ENCODE results near the gene FRMPD3. TPM values are rescaled to one million over a fixed set of nuclear protein-coding genes. Genes with fewer than 3 reads are reported as not detected.

The FRMPD3 gene
- total RNA-seq, 1 donor from 2014 or later, result 0.74 TPM

DNA sequence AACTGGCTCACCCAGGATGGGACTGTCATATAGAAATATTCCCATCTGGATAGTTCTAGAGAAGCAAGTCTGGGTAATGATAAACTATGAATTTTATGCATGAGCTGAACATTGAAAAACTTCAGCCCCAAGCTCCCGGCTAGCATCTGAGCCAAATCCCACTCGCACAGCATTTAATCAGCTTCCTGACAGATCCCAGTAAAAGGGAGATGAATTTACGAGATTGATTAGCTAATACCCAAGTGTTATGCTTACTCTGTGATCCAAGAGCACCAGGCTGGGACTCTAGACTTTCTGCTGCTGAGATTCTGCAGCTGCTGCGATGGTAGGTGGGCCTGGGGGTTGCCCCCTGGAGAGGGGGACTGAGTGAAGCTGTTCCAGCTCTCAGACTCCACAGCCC, 28.0 kb downstream of the FRMPD3 start:
- TF ChIP-seq, protein P1, sequence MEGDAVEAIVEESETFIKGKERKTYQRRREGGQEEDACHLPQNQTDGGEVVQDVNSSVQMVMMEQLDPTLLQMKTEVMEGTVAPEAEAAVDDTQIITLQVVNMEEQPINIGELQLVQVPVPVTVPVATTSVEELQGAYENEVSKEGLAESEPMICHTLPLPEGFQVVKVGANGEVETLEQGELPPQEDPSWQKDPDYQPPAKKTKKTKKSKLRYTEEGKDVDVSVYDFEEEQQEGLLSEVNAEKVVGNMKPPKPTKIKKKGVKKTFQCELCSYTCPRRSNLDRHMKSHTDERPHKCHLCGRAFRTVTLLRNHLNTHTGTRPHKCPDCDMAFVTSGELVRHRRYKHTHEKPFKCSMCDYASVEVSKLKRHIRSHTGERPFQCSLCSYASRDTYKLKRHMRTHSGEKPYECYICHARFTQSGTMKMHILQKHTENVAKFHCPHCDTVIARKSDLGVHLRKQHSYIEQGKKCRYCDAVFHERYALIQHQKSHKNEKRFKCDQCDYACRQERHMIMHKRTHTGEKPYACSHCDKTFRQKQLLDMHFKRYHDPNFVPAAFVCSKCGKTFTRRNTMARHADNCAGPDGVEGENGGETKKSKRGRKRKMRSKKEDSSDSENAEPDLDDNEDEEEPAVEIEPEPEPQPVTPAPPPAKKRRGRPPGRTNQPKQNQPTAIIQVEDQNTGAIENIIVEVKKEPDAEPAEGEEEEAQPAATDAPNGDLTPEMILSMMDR (IDR thresholded peaks at IDR 0.05; ENCODE audit: unreplicated experiment), result no peak
- no peak overlapping the region for H3K27ac Mint-ChIP-seq
- H3K4me3 Mint-ChIP-seq (ENCODE audit: low read depth), result no peak overlapping the region
- no peaks in the 10 kb centered on the region for H3K4me1 Mint-ChIP-seq (ENCODE audit: low read depth)
- DNase-seq (ENCODE audit: low spot score, unreplicated experiment), result no peak
- peaks cover 3% of the 10 kb centered on the region for H3K27me3 Mint-ChIP-seq
- H3K36me3 Mint-ChIP-seq (ENCODE audit: insufficient read depth), result no peaks in the 10 kb centered on the region
- H3K9me3 Mint-ChIP-seq (ENCODE audit: low read depth), result peaks cover 7% of the 10 kb centered on the region

DNA sequence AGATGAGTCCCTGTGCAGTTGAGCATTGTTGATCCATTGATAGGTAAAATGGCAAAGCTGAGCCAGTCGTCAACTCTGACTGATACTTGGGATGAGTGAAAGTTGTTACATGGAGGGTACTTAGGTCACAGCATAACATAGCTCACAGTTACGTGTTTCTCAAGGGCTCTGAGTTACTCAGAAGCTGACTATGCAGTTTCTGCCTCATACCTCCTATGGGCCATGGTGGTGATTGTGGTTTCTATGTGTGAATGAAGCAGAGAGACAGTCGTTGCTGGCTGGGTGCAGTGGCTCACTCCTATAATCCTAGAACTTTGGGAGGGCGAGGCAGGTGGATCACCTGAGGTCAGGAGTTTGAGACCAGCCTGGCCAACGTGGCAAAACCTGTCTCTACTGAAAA, 30.8 kb downstream of the FRMPD3 start:
- DNase-seq (ENCODE audit: low spot score, unreplicated experiment), result no peak
- TF ChIP-seq, protein P1 (IDR thresholded peaks at IDR 0.05; ENCODE audit: unreplicated experiment), result no peak
- no peak overlapping the region for H3K4me3 Mint-ChIP-seq (ENCODE audit: low read depth)
- no peaks in the 10 kb centered on the region for H3K4me1 Mint-ChIP-seq (ENCODE audit: low read depth)
- peaks cover 2% of the 10 kb centered on the region for H3K9me3 Mint-ChIP-seq (ENCODE audit: low read depth)
- H3K27me3 Mint-ChIP-seq, result no peaks in the 10 kb centered on the region
- no peaks in the 10 kb centered on the region for H3K36me3 Mint-ChIP-seq (ENCODE audit: insufficient read depth)
- H3K27ac Mint-ChIP-seq, result no peak overlapping the region

DNA sequence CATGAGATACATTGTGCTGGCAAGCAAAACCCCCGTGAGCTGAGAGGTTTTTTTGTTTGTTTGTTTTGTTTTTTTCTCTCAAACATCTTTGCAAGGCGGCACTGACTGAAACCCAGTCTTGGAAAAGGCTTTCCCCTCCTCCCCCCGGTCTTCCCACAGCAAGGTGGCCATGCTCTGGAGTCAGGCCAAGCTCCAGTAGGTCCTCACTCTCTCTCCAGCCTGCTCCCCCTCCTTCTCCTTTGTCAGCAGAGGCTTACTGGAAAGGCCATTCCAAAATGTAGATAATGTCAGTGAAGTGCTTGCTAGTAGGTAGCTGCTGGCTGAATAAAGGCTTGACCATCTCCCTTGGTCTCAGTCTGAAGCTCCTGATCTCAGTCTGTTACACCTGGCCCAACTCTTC, 32.6 kb downstream of the FRMPD3 start:
- H3K9me3 Mint-ChIP-seq (ENCODE audit: low read depth), result peaks cover 2% of the 10 kb centered on the region
- no peaks in the 10 kb centered on the region for H3K4me1 Mint-ChIP-seq (ENCODE audit: low read depth)
- no peak overlapping the region for H3K27ac Mint-ChIP-seq
- TF ChIP-seq, protein P1 (IDR thresholded peaks at IDR 0.05; ENCODE audit: unreplicated experiment), result no peak
- no peaks in the 10 kb centered on the region for H3K27me3 Mint-ChIP-seq
- H3K4me3 Mint-ChIP-seq (ENCODE audit: low read depth), result no peak overlapping the region
- DNase-seq (ENCODE audit: low spot score, unreplicated experiment), result no peak
- no peaks in the 10 kb centered on the region for H3K36me3 Mint-ChIP-seq (ENCODE audit: insufficient read depth)

DNA sequence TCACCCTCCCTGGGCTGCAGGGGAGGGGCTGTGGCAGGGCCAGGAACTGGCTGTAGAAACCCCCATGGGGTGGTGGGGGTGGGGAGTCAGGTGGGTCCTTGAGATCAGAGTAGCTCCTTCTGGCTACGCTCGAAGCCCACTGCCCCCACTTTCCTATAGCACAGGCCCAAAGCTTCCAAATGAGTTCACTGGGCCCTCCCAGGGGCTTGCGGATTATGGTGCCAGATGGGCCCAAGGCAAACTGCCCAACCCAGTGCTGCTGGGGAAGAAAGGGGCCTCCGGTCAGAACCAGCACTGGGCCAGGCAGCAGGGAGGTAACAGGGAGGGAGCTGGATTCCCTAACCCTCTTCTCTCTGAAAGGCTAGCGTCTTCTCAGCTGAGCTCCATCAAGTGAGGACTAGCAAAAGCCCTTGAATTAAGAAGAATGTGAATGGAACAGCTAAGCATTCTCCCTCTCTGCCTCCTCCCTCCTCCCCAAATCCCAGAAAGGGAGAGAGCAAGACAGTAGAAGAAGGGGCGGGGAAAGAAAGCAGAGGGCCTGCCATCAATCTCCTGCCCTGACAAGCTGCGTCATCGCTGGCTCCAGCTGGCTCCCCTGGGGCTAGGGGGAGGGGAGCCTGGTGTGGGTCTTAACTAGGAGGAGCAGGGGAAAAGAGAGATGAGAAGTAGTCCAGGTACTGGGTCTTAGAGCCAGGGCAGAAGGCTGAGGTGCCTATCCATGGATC, 34.7 kb downstream of the FRMPD3 start:
- Mint-ChIP-seq H3K27ac (no peak overlapping the region), H3K27me3 (no peaks in the 10 kb centered on the region), H3K4me1 (ENCODE audit: low read depth) (no peaks in the 10 kb centered on the region), H3K4me3 (ENCODE audit: low read depth) (no peak overlapping the region), H3K9me3 (ENCODE audit: low read depth) (peaks cover 2% of the 10 kb centered on the region), H3K36me3 (ENCODE audit: insufficient read depth) (no peaks in the 10 kb centered on the region)
- DNase-seq (ENCODE audit: low spot score, unreplicated experiment), result no peak
- TF ChIP-seq, protein P1 (IDR thresholded peaks at IDR 0.05; ENCODE audit: unreplicated experiment), result no peak

DNA sequence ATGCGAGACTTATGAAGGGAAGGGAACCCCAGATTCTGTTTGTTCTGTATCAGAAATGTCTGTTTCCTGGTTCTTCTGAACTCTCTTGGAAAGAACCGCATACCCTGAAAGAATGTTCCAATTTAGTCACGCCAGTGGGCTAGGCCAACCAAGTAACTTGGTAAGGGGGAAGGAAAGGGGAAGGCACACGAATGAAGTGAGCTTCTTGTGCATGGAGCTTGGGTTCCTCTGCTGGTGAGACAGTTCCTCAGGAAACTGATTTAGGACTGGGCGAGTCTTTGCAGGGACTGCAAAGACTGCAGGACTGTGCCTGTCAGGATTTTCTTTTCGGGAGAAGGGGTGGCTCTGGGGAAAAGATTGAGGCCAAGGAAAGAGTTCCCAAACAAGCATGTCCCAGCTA, 35.6 kb downstream of the FRMPD3 start:
- no peaks in the 10 kb centered on the region for H3K36me3 Mint-ChIP-seq (ENCODE audit: insufficient read depth)
- no peaks in the 10 kb centered on the region for H3K4me1 Mint-ChIP-seq (ENCODE audit: low read depth)
- no peak overlapping the region for H3K27ac Mint-ChIP-seq
- no peak overlapping the region for H3K4me3 Mint-ChIP-seq (ENCODE audit: low read depth)
- H3K27me3 Mint-ChIP-seq, result no peaks in the 10 kb centered on the region
- peaks cover 2% of the 10 kb centered on the region for H3K9me3 Mint-ChIP-seq (ENCODE audit: low read depth)
- no peak for DNase-seq (ENCODE audit: low spot score, unreplicated experiment)
- TF ChIP-seq, protein P1 (IDR thresholded peaks at IDR 0.05; ENCODE audit: unreplicated experiment), result no peak

Data from progenitor cell of endocrine pancreas (in vitro differentiated cells).